DND-41 (cell line): ENCODE data around the gene AHCYL1.
"Not testable (repeated sequence)": the region's sequence is repeated elsewhere in the genome, so short reads cannot be mapped to it uniquely, and the experiment has no call there.

Experiments
- ATAC-seq: fragments of 200-7000 bp; cut with Tn5 transposase; 3 replicates; pipeline ENCODE4 v1.9.1; 2021; ENCODE audit warnings: low read depth; ENCODE audit not compliant: insufficient read depth
- DNase-seq: peaks from one replicate; pipeline ENCODE4 v3.0.0-alpha.2; 2020
- H2AFZ ChIP-seq: 2 replicates; pipeline ENCODE4 v1.6.0; 2012; ENCODE audit warnings: low read depth, low read length
- H3K27ac ChIP-seq: 2 replicates; pipeline ENCODE4 v1.5.1; 2012; ENCODE audit warnings: low read length, inconsistent platforms
- H3K27me3 ChIP-seq: fragments of 200-600 bp; sonication (generic); 2 replicates; pipeline ENCODE4 v1.6.0; 2012; ENCODE audit warnings: low read length, mild to moderate bottlenecking, inconsistent platforms; ENCODE audit not compliant: insufficient read depth, poor library complexity
- H3K36me3 ChIP-seq: 2 replicates; pipeline ENCODE4 v1.5.1; 2012; ENCODE audit warnings: low read length, inconsistent platforms; ENCODE audit not compliant: insufficient read depth
- H3K4me1 ChIP-seq: 2 replicates; pipeline ENCODE4 v1.5.1; 2012; ENCODE audit warnings: mild to moderate bottlenecking, low read length; ENCODE audit not compliant: insufficient read depth
- H3K4me2 ChIP-seq: 2 replicates; pipeline ENCODE4 v1.6.0; 2012; ENCODE audit warnings: mild to moderate bottlenecking, moderate library complexity, low read length, inconsistent platforms; ENCODE audit not compliant: insufficient read depth
- H3K4me3 ChIP-seq, 2 experiments: fragments of 200-600 bp in 1 of 2; shearing (Covaris generic) in 1 of 2; 2 replicates each; pipeline ENCODE4 v1.5.1; 2012 to 2016; ENCODE audit warnings: inconsistent platforms in 2 of 2, low read length in 2 of 2, mild to moderate bottlenecking in 2 of 2, low read depth in 1 of 2, moderate library complexity in 1 of 2
- H3K79me2 ChIP-seq: 2 replicates; pipeline ENCODE4 v1.6.0; 2012; ENCODE audit warnings: low read length, inconsistent platforms; ENCODE audit not compliant: insufficient read depth
- H3K9ac ChIP-seq: 2 replicates; pipeline ENCODE4 v1.6.0; 2012; ENCODE audit warnings: low read depth, mild to moderate bottlenecking, inconsistent platforms, low read length, moderate library complexity
- H3K9me3 ChIP-seq: 2 replicates; pipeline ENCODE4 v1.5.1; 2012; ENCODE audit warnings: low read length, moderate library complexity, mild to moderate bottlenecking, inconsistent platforms; ENCODE audit not compliant: insufficient read depth, severe bottlenecking
- H4K20me1 ChIP-seq: 2 replicates; pipeline ENCODE4 v1.6.0; 2012; ENCODE audit warnings: low read length; ENCODE audit not compliant: insufficient read depth
- EZH2 ChIP-seq: IDR thresholded peaks from 3 replicates; pipeline ENCODE4 v1.6.1; 2012; ENCODE audit warnings: borderline replicate concordance, low read depth, mild to moderate bottlenecking, moderate library complexity, low read length, inconsistent platforms; ENCODE audit not compliant: severe bottlenecking
- TF ChIP-seq, protein P1 (sequence below): IDR thresholded peaks from 2 replicates; pipeline ENCODE4 v1.5.1; 2012; ENCODE audit warnings: borderline replicate concordance, low read length, moderate library complexity, mild to moderate bottlenecking; ENCODE audit not compliant: poor library complexity, severe bottlenecking; ENCODE audit errors: extremely low read depth

AHCYL1 gene

GRCh38 chr1:110024613-110025012, 40.0 kb downstream of the AHCYL1 start:
- Histone ChIP-seq H3K9me3 (no peaks in the 10 kb centered on the region), H3K36me3 (peaks cover 51% of the 10 kb centered on the region)
- DNase-seq, result no peak

DNA sequence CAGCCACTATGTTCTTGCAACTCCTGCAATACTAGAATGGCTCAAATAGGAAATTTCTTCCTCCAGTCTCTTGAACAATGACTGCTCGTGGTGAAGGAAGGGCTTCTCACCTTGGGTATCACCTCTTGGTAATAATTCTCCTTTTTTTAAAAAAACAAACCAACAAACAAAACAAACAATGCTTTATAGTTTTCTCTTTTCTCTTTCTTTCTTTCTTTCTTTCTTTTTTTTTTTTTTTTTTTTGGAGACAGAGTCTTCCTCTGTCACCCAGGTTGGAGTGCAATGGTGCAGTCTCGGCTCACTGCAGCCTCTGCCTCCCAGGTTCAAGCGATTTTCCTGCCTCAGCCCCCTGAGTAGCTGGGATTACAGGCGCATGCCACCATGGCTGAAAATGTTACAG, 46.1 kb downstream of the AHCYL1 start:
- H3K36me3 ChIP-seq, H3K4me3 ChIP-seq, H3K9me3 ChIP-seq, ATAC-seq, H3K27me3 ChIP-seq, H4K20me1 ChIP-seq, H3K9ac ChIP-seq, DNase-seq: not testable (repeated sequence)
- Histone ChIP-seq H3K27ac (peak overlapping the region; percentile 42), H3K4me1 (peaks cover 29% of the 10 kb centered on the region), H3K79me2 (peaks cover 12% of the 10 kb centered on the region), H2AFZ (peak overlapping the region; percentile 73), H3K4me2 (peak overlapping the region; percentile 46; the same call in 1 of the 2 replicates)

More at GRCh38 chr1:110024613-110025012, 40.0 kb downstream of the AHCYL1 start:
- Histone ChIP-seq H3K9ac (no peak overlapping the region), H3K79me2 (no peaks in the 10 kb centered on the region), H4K20me1 (no peaks in the 10 kb centered on the region), H3K27me3 (no peaks in the 10 kb centered on the region), H2AFZ (no peak overlapping the region), H3K4me2 (no peak overlapping the region), H3K4me1 (0 out of 2 replicates have a peak, but pooled peaks cover 2% of the 10 kb centered on the region), H3K27ac (no peak overlapping the region), H3K4me3 (no peak overlapping the region)
- ATAC-seq, result no peak
- no peak for TF ChIP-seq EZH2
- TF ChIP-seq, protein P1, sequence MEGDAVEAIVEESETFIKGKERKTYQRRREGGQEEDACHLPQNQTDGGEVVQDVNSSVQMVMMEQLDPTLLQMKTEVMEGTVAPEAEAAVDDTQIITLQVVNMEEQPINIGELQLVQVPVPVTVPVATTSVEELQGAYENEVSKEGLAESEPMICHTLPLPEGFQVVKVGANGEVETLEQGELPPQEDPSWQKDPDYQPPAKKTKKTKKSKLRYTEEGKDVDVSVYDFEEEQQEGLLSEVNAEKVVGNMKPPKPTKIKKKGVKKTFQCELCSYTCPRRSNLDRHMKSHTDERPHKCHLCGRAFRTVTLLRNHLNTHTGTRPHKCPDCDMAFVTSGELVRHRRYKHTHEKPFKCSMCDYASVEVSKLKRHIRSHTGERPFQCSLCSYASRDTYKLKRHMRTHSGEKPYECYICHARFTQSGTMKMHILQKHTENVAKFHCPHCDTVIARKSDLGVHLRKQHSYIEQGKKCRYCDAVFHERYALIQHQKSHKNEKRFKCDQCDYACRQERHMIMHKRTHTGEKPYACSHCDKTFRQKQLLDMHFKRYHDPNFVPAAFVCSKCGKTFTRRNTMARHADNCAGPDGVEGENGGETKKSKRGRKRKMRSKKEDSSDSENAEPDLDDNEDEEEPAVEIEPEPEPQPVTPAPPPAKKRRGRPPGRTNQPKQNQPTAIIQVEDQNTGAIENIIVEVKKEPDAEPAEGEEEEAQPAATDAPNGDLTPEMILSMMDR, result no peak

DNA sequence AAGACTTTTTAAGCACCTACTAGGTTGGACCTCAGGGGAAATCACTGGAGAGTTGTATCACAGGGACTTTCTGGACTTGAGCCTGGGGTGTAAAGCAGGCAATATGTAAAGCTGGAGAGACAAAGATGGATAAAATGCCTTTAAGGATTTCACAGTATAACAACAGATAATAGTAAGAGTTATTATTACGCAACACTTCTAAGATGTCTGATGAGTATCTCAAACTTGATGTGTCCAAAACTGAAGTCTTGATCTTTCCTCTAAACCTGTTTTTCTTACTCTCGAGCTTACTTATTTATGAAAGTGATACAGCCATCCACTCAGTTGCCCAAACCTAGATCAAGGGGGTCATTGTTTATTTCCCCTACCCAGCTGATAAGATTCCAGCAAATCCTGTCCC, 47.8 kb downstream of the AHCYL1 start:
- no peak overlapping the region for H3K4me2 ChIP-seq
- no peaks in the 10 kb centered on the region for H3K9me3 ChIP-seq
- peaks cover 28% of the 10 kb centered on the region for H3K79me2 ChIP-seq
- DNase-seq (no peak), ATAC-seq (no peak)
- H3K4me1 ChIP-seq, result peaks cover 40% of the 10 kb centered on the region
- no peak for TF ChIP-seq EZH2
- TF ChIP-seq, protein P1, result no peak
- no peak overlapping the region for H3K9ac ChIP-seq
- H4K20me1 ChIP-seq, result peaks cover 12% of the 10 kb centered on the region; the same call in 1 of the 2 replicates
- peaks cover 10% of the 10 kb centered on the region; the same call in 1 of the 2 replicates for H3K36me3 ChIP-seq
- no peak overlapping the region for H3K27ac ChIP-seq
- H2AFZ ChIP-seq, result no peak overlapping the region
- no peaks in the 10 kb centered on the region for H3K27me3 ChIP-seq
- H3K4me3 ChIP-seq, result no peak overlapping the region

DNA sequence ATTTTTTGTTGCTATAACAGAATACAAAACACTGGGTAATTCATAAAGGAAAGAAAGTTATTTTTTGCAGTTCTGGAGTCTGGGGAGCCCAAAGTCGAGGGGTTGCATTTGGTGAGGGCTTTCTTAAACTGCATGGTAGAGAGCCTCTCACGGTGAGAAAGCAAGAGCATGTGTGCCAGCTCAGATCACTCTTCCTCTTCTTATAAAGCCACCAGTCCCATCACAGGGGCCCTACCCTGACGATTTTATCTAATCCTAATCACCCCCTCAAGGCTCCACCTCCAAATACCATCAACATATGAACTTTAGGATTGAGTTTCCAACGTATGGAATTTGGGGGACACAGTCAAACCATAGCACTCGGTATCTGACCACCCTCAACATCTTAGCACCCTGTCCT, 48.9 kb downstream of the AHCYL1 start:
- H3K27me3 ChIP-seq, result no peaks in the 10 kb centered on the region
- H2AFZ ChIP-seq, result peak overlapping the region; percentile 79
- H3K4me1 ChIP-seq, result peaks cover 40% of the 10 kb centered on the region
- H3K79me2 ChIP-seq, result peaks cover 37% of the 10 kb centered on the region
- no peaks in the 10 kb centered on the region for H3K9me3 ChIP-seq
- DNase-seq (no peak), ATAC-seq (no peak)
- peak overlapping the region in 1 of 2 experiments; percentile 95; a peak in 2 of 4 replicates for H3K4me3 ChIP-seq
- TF ChIP-seq, protein P1, result no peak
- TF ChIP-seq EZH2, result no peak
- peak overlapping the region; percentile 87 for H3K27ac ChIP-seq
- H3K4me2 ChIP-seq, result peak overlapping the region; percentile 71
- H3K36me3 ChIP-seq, result peaks cover 19% of the 10 kb centered on the region
- peaks cover 19% of the 10 kb centered on the region; the same call in 1 of the 2 replicates for H4K20me1 ChIP-seq
- peak overlapping the region; percentile 95 for H3K9ac ChIP-seq
